HG02943 (cell line): ENCODE results near the gene ARHGAP24.
"Not testable (repeated sequence)": the region's sequence is repeated elsewhere in the genome, so short reads cannot be mapped to it uniquely, and the experiment has no call there.

Source experiments
- ATAC-seq: cut with Tn5 transposase; IDR thresholded peaks from one replicate; pipeline ENCODE4 v1.9.1; 2021; ENCODE audit warnings: mild to moderate bottlenecking, low read depth, moderate library complexity; ENCODE audit not compliant: unreplicated experiment

ARHGAP24 gene

GRCh38 chr4:85637778-85638177 is 162.8 kb downstream of the ARHGAP24 start:
- ATAC-seq, result no peak

GRCh38 chr4:85639946-85640345 is 165.0 kb downstream of the ARHGAP24 start:
- no peak for ATAC-seq

- ATAC-seq, result no peak
Measured at GRCh38 chr4:85642356-85643100, 167.6 kb downstream of the ARHGAP24 start.

GRCh38 chr4:85644061-85644460 is 169.1 kb downstream of the ARHGAP24 start:
- no peak for ATAC-seq

- ATAC-seq, result no peak
Measured at GRCh38 chr4:85650908-85651307, 176.0 kb downstream of the ARHGAP24 start.

- no peak for ATAC-seq
Measured at GRCh38 chr4:85656759-85657505, 182.0 kb downstream of the ARHGAP24 start.

- ATAC-seq, result no peak
Measured at GRCh38 chr4:85658766-85659439, 184.0 kb downstream of the ARHGAP24 start.

- no peak for ATAC-seq
Measured at GRCh38 chr4:85659610-85660218, 184.8 kb downstream of the ARHGAP24 start.

- ATAC-seq, result not testable (repeated sequence)
Measured at GRCh38 chr4:85666625-85667024, 191.7 kb downstream of the ARHGAP24 start.

GRCh38 chr4:85669204-85669603 is 194.3 kb downstream of the ARHGAP24 start:
- no peak for ATAC-seq

- ATAC-seq, result no peak
Measured at GRCh38 chr4:85669992-85670548, 195.1 kb downstream of the ARHGAP24 start.

- ATAC-seq, result no peak
Measured at GRCh38 chr4:85671120-85671519, 196.2 kb downstream of the ARHGAP24 start.

- no peak for ATAC-seq
Measured at GRCh38 chr4:85672116-85672515, 197.2 kb downstream of the ARHGAP24 start.

GRCh38 chr4:85672959-85673358 is 198.0 kb downstream of the ARHGAP24 start:
- ATAC-seq, result no peak

GRCh38 chr4:85673540-85673939 is 198.6 kb downstream of the ARHGAP24 start:
- no peak for ATAC-seq

GRCh38 chr4:85675076-85676049 is 200.4 kb downstream of the ARHGAP24 start:
- ATAC-seq, result no peak

GRCh38 chr4:85676050-85676425 is 201.1 kb downstream of the ARHGAP24 start:
- no peak for ATAC-seq

- no peak for ATAC-seq
Measured at GRCh38 chr4:85676850-85677590, 202.1 kb downstream of the ARHGAP24 start.

GRCh38 chr4:85681221-85681657 is 206.3 kb downstream of the ARHGAP24 start:
- ATAC-seq, result no peak
